ENCODE results near the gene ATRX.

Gene ATRX

GRCh38 chrX:77603635-77604336 lies 182.2 kb downstream of the ATRX start:
- no peak for DNase-seq (ENCODE audit: low spot score)
- TF ChIP-seq CTCF (IDR thresholded peaks at IDR 0.05; ENCODE audit: extremely low read depth, missing control alignments), result no peak

DNA sequence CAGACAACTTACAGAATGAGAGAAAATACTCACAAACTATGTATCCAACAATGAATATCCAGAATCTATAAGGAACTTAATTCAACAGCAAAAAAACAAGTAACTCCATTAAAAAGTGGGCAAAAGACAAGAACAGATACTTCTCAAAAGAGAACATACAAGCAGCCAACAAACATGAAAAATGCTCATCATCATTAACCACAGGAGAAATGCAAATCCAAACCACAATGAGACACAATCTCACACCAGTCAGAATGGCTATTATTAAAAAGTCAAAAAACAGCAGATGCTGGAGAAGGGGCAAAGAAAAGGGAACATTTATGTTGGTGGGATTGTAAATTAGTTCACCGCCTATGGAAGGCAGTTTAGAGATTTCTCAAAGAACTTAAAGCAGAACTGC lies 188.5 kb downstream of the ATRX start:
- TF ChIP-seq CTCF (IDR thresholded peaks at IDR 0.05; ENCODE audit: extremely low read depth, missing control alignments), result no peak
- DNase-seq (ENCODE audit: low spot score), result no peak

- no peak for TF ChIP-seq CTCF (IDR thresholded peaks at IDR 0.05; ENCODE audit: extremely low read depth, missing control alignments)
- DNase-seq (ENCODE audit: low spot score), result no peak
These were observed 188.9 kb downstream of the ATRX start for GRCh38 chrX:77597090-77597489.

DNA sequence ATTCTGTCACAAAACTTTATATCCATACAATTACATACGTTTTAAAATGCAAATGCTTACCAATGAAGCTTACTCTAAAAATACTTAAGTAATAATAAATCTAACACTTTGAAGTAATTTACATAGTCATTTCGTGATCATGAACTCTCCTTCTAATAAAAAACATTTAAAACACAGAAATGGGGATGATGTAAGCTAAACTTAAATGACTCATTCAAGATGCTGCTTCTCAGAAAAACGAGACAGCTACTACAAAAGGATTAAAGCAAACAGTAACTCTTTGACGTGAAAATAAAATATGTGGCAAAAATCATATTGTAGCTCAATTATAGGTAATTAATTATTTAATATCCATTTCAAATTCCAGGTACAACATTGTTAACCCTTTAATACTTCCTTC lies 190.2 kb downstream of the ATRX start:
- no peak for DNase-seq (ENCODE audit: low spot score)
- TF ChIP-seq CTCF (IDR thresholded peaks at IDR 0.05; ENCODE audit: extremely low read depth, missing control alignments), result no peak

DNA sequence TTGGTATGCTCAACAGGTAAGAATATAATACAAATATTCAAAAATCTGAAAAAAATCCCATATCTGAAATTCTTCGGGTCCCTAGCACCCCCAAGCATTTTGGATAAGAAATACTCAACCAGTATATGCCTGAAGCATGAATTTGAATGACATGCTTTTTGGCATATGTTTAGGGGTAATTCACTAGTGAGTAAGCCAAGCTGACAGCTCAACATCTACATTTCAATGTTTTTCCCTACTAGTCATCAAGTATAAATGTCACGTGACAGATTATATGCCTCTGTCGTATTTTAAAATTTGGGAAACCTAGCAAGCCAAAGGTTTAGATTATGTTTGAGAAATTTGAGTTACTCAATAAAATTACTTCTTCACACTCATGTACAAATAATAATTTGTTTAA lies 213.7 kb downstream of the ATRX start:
- no peak for TF ChIP-seq CTCF (IDR thresholded peaks at IDR 0.05; ENCODE audit: extremely low read depth, missing control alignments)
- no peak for DNase-seq (ENCODE audit: low spot score)

DNA sequence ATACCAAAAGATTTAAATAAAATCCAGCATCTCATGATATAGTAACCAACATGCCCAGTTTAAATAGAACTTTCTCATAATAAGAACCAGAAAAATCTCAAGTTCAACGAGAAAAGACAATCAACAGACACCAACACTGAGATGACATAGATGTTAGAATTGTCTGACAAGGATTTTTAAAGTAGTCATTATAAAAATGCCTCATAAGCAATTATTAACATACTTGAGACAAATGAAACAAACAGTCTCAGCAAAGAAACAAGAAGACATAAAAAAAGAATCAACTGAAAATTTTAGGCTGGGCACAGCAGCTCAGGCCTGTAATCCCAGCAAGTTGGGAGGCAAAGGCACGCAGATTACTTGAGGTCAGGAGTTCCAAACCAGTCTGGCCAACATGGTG lies 220.7 kb downstream of the ATRX start:
- no peak for DNase-seq (ENCODE audit: low spot score)
- TF ChIP-seq CTCF (IDR thresholded peaks at IDR 0.05; ENCODE audit: extremely low read depth, missing control alignments), result no peak

DNA sequence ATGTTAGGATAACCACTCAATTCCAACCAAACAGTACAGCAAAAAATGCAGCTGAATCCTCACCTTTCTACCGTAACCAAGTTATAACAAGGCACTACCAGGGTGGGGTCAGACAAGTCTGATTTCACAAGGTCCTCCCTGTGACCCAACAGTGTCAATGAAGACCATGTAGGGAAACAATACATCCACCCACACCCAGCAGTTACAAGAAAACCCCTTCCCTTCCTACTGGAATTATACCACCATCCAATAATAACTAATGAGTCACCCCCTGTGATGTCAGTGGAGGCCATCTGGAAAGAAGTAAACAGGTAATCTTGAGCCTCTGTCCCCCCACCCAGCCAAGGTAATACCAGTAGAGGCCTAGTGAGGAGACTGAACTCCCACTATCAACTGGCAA lies 221.2 kb downstream of the ATRX start:
- no peak for DNase-seq (ENCODE audit: low spot score)
- no peak for TF ChIP-seq CTCF (IDR thresholded peaks at IDR 0.05; ENCODE audit: extremely low read depth, missing control alignments)
